Jurkat, Clone E6-1 (cell line): Measurements from ENCODE around the gene RAPGEF3.

ENCODE experiments used
- DNase-seq: peaks from one replicate; pipeline ENCODE4 v3.0.0-alpha.2; 2011; ENCODE audit warnings: low read depth, low spot score
- H3K4me3 ChIP-seq: 2 replicates; pipeline ENCODE4 v1.5.1; 2011; ENCODE audit warnings: mild to moderate bottlenecking, low read length, control low read depth, moderate library complexity

Gene RAPGEF3

DNA sequence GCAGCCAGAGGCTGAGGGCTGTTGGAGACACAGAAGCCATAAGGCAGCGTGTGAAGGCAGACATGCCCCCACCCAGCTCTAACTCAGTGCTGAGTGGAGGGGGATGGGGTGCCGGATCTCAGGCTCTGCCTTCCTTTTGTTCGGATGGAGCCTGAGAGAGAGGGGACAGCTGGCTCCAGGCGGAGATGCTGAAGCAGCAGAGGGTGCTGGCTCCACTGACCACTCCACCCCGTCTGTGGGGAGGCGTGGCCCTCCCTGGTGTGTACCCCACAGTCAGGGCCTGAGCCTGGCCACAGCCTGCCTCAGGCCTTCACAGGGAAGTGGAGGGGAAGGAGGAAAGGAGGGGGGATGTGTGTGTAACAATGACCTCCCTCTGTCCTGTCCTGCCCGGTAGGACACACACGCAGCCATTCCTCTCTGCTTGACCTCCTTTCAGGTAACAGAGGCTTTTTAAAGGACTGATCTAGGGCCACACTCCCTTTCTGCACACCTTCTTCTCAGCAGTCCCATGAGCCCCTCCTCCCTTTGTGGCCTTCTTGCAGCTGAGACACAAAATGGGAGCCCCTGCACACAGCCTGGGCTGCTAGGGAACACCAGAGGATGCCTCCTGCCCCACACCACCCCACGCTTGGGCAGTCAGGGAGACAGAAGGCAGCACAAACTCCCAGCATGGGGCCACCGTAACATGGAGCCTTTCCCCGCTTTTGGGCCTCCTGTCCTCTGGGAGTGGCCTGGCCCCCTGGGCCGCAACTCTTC lies 23.8 kb downstream of the RAPGEF3 start:
- H3K4me3 ChIP-seq, result no peak overlapping the region
- no peak for DNase-seq

DNA sequence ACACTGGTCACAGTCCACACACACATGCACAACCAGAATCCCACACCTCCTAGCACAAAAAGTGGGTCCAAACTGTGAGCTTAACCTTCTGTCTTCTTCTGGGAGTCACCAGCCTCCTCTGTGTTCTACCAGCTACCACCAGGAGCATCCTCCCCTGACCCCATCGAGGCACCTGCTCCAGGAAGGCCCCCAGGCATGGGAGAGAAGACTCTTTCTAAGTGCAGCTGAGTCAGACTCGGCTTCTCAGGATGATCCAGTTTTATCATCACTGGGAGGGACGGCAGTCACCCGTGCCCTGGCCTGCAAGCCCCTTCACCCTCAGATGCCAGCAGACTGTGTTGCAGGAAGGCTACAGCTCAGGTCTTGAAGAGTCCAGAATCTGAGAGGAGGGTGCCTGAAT lies 25.5 kb downstream of the RAPGEF3 start:
- no peak for DNase-seq
- no peak overlapping the region for H3K4me3 ChIP-seq

DNA sequence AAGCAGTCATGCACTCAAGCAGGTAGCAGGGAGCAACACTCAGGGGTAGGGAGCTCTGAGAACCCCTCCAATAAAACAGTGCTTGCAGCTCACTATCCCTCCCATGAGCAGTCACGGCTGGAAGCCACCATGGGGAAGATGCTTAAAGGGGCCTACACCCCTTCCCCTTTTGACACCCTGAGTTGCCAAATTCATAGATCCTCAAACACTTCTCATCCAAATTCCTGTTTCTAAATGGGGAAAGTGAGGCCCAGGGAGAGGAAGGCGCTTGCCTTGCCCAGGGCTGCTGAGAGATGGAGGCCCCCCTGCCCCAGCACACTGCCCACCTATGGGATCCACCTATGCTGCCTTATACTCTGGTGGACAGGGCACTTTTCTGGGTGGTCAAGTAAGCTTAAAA lies 26.2 kb downstream of the RAPGEF3 start:
- H3K4me3 ChIP-seq, result no peak overlapping the region
- DNase-seq, result no peak

DNA sequence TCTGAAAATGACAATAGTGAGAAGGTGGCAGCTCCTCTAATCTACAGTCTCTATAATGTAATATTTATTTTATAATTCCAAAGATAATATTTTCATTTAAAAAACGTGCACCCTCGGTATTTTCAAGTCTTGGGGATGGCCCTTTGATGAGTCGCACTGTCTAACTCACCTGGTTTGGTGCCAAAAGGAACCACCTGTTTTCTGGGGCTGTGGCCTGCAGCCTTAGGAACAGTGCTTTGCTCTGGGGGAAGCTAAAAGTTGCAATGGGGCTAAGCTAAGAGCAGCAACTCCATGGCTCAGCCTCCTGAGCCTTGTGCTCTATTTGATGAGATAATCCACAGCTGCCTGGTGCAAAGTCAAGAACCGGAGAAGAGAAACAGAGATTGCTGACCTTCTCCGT lies 27.0 kb downstream of the RAPGEF3 start:
- no peak overlapping the region for H3K4me3 ChIP-seq
- no peak for DNase-seq

DNA sequence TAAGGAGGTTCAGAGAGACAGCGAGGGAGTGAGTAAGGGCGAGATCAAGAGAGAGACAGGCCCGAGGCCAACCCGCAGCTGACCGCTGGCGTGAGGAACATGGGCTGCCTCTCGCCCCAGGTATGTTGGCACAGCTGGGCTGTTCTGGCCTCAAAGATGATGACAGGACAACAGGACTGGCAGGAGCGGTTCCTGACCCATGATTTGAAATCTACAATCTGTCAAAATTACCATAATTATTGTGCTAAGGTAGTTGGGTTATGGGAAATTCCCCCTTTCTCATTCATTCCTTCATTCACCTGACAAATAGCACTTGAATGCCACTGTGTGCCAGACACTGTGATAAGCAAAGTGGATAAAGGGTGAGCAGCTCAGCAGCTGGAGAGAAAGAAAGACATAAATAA lies 28.3 kb downstream of the RAPGEF3 start:
- no peak overlapping the region for H3K4me3 ChIP-seq
- DNase-seq, result no peak

DNA sequence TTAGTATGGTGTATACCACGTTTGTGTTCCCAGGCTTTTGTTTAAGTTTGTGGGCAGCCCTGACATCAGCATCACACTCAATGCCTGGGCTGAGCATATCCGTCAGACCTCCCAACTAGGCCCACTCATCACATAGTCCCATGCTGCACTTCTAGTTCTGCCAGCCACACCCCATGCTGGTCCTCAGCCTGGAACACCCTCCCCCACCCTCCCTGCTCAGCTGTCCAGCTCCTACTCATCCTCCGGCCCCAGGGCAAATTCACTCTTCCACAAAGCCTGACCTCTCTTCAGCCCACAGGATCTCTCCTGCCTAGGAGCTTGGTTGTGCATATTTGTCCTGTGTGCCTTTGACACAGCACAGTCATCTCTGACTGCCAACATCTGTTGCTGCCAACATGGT lies 29.4 kb downstream of the RAPGEF3 start:
- no peak for DNase-seq
- no peak overlapping the region for H3K4me3 ChIP-seq

DNA sequence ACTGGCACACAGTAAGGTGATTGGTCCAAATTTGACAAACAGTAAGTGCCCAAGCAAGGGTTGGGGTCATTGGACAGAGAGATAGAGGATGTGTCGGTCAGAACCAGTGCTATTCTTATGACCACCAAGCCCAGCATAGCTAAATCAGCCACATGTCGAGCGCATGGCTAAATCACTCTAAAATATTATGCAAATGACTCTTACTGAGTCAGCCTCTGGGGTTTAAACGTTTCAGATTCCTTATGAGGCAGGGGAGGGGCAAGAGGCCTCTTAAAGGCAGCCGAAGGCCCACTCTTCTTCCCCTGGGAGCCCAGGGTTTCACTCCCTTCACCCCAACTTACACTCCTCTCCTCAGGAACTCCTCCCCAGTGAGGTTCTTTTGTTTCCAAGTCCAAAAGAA lies 32.8 kb downstream of the RAPGEF3 start:
- no peak overlapping the region for H3K4me3 ChIP-seq
- no peak for DNase-seq

DNA sequence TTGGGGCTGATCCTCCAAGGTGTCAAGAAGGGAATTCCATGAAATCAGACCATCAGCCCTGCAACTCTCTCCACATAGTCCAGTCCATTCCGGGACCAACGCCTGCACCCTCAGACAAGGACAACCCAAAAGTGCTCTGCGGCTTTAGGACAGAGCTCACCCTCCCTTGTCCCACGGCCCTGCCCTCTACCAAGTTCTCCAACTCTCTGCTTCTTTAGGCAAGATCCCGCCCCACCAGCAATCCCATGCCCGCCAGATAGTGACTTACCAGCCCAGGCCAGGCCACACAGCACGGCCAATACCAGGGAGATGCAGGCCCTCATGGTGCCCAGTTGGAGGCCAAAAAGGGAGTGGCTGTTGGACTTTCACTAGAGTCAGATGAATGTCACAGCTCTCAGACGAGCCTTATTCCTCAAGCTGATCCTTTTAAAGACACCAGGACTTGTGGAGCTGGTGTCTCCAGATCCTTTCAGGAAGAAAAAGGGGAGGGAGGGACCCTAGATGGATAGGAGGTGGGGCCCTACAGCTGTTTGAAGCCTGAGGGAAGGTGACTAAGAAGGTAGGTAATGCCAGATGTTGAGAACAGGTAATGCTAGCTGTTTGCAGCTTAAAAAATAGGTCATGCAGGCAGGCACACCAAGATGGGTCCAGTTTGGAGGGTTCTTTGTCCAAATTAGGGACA lies 33.4 kb downstream of the RAPGEF3 start, which contains the start of gene ENDOU:
Gene ENDOU (minus strand): TSS at position 400 of the 682 bp plus-strand sequence. CDS start 77 bp downstream, at position 323.
- no peak for DNase-seq

DNA sequence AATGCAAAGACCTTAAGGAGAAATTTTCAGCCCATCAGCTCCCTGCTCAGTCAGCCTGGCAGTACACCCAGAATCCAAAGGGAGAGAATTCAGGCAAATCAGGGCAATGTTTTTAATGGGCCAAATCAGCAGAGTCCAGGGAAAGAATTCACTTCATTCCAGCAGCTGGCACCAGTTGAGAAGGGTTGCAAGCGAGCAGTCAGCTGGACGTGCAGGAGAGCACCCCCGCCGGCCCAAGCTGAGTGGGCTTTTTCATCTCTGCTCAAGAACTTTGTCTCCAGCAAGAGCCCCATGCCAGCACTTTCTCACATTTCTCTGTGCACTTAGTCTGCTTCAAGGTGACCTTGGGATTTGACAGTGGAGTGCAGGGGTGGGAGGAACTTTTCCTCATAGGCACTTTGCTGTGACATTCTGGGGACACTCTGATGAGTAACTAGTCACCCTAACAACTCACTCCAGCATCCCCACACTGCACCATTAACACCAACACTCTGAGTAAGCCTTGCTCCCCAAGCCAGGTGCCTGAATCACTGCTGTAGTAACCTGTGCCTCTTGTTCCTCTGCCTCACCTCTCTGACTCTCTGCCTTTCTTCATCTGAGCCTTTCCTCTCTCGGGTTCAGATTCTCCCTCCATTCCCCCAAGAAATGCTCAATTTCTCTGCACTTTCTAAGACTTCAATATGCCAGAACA lies 35.6 kb downstream of the RAPGEF3 start:
- DNase-seq, result no peak
- no peak overlapping the region for H3K4me3 ChIP-seq

More for the DNA sequence above, 33.4 kb downstream of the RAPGEF3 start, which contains the start of gene ENDOU:
- no peak within 1 kb of the TSS for H3K4me3 ChIP-seq

DNA sequence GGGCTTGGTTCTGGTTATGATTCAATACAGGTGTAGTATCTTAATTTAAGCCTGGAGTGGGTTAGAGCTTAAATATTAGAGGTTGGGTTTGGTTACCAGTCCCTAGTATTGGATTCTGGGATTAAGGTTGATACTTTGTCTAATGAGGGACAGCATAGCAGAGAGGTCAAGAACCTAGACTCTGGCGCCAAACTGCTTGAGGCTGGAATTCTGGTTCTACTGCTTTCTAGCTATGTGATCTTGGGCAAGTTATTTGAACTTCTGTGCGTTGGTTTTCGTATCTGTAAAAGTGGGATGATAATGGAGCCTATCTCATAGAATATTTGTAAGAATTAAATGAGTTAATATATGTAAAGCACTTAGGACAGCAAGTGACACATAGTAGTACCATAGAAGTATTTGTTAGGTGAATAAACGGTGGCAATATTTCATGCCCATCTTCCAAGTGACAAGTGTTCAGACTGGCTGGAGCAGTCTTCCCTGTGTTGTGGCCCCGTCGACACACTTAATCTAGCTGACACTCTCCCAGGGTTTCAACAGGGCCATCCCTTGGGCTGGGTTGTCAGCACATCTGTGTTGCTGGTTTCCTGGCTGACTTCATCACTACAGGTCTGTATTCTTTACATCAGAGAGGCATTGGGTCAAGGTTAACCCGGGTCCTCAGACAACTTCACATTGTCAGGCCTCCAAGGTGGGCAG lies 36.4 kb downstream of the RAPGEF3 start:
- no peak overlapping the region for H3K4me3 ChIP-seq
- DNase-seq, result no peak

DNA sequence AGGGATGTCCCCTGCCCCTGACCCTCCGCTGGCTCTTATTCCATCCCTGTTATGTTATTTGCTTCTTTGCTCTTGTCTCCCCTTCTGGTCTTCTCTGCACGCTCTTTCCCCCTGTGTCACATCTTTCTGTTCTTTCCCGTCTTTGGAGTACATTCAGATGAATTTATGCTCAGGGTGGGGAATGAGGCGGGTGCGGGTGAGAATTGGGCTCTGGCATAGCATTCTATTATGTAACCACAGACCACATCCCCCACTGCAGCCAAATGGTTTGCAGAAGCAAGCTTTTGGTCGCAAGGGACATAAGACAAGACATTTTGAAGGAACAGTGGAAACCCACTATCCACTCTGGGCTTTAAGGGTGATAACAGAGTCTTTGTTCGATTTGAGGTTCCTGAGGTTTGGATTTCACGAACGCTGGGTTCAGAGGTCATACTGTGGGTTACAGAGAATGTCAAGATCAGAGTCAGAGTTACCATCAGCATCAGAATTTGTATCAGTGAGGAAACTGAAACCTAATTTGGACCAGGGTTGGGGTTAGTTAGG lies 37.2 kb downstream of the RAPGEF3 start:
- DNase-seq, result peak; percentile 52
- no peak overlapping the region for H3K4me3 ChIP-seq

DNA sequence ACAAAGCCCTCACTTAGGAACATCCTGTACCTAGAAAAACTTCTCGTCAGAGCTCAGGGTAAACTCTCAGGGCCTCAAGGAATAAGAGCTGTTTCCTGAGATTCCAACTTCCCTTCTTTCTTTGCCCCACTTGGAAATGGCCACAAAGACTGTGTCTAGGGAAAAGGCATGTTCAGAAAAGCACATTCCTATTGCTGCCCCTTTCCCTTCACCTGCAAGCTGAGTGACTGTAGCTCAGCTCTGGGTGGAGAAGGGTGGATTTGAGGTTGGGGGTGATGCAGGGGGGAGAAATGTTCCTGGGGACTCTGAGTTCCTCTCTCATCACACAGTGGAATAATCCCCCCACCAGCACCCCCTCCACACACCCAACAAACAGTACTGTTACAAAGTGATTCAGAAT lies 40.1 kb downstream of the RAPGEF3 start:
- H3K4me3 ChIP-seq, result no peak overlapping the region
- DNase-seq, result no peak

DNA sequence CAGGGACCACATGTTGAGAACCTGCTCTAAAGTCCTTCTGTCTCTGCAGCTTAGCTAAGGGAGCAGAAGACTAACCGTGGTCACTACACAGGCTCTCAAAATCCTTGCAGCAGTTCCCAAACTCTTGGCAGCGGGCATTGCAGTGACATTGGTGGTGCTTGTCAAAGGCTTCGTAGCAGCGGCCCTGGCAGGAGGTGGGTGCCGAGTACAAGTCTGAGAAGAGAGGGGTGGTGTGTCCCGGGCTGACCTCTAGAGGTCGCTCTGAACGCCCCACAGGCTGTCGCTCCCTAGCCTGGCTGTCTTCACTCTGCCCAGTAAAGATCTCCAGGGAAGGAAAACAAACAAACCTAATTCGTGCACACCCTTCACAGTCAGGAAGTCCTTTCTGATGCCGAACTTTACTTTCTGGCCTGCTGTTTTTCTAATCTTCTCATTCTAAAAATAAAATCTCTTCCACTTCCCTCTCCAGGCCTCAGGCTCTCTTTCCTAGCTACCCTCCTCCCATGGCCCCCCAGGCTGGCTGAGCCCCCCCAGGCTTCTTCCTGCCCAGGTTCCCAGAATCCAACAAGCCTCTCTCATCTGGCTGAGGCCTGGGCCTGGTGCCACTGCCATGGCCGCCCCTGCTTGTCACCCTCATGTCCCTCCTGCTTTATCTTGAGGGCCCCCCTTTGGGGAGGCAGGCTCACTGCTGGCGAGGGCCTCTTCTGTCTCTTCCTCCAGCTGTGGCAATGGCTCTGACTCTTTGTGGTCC lies 41.1 kb downstream of the RAPGEF3 start:
- no peak overlapping the region for H3K4me3 ChIP-seq
- peak; percentile 51 for DNase-seq

DNA sequence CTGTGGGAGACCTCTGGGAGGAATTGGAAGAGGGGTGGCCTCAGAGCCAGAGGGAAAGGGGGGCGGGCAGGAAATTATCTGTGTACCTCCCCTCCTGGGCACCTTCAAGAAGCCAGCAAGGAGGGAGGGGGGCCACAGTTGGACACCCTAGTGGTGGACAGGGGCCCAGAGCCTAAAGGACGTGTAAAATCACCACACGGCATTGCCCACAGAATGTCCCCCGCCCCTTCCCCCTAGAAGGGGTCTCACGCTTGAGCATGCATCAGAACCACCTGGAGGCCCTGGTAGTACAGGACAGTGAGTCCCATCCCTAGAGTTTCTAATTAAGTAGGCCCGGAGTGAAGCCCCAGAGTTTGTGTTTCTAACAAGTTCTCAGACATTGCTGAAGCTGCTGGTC lies 41.6 kb downstream of the RAPGEF3 start:
- H3K4me3 ChIP-seq, result no peak overlapping the region
- DNase-seq, result no peak

DNA sequence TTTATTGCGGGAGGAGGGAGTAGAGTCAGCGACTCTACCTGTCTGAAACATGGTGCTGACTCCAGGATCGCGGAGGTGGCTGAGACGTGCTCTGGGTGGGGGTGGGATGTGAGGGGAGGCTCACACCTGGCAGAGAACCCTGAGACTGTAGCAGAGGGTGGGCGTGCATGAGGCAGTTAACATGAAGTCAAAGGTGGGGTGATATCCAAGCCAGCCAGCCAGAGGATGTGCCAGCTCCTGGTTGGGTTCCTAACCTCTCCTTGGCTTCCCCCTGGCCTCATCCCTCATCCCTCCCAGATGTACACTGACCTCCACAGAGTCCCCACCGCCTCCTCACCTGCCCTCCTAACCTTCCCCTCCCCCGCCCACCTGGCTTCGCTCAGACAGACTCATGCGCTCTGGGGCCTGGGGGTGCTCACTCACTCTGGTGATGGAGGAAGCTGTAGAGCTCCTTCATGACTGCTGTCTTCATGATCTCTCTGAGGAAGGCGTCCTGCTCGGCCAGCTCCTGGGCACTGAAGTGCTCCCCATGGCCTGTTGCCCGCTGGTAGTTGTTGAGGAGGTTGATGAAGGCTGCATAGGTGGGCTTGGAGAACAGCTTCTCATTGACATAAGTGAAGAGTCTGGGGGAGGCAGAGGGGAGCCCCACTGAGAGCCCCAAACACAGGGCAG lies 42.7 kb downstream of the RAPGEF3 start:
- H3K4me3 ChIP-seq, result no peak overlapping the region
- DNase-seq, result no peak

DNA sequence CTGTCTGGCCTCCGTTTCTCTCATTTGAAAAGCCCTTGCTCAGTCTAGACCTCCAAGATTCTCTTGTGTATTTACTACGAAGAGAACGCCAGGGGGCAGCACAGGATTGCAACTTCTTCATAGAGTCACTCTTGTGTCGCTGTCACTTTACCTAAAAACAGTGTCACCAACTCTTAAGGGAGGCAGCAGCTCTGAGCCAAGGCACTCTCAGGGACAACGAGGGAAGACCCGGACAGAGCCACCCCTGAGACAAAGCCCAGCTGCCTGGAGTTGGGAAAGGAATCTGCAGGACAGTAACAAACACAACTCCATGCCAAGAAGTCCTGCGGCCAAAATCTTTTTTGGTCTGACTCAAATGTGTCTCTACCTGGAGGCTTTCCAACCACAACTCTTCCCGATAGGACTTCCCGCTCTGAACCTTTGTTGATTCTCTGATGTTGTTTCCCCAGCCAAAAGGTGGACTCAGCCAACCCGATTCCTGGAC lies 43.2 kb downstream of the RAPGEF3 start:
- no peak overlapping the region for H3K4me3 ChIP-seq
- peak; percentile 86 for DNase-seq

DNA sequence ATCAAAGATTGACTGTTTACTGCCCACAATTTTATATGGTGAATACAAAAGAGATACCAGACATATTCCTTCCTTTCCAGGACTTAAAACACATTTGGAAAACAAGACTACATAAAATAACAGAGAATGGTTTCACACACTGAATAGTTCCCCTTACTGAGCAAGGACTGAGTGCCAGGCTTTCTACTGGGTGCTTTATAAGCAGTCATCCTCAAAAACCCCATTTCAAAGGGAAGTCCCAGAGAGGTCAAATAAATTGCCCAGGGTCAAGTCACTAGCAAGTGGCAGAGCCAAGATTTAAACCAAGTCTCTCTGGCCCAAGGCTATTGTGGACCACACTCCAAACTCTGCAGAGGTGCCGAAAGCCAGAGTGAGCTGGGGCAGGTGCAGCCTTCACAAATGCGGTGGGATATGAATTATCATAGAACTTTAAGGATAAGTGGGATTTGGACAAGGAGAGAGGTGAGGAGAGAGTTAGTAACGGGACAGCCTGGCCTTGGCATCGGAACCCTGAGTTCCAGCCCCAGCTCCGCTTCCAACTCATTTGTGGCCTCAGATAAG lies 43.8 kb downstream of the RAPGEF3 start:
- H3K4me3 ChIP-seq, result no peak overlapping the region
- DNase-seq, result no peak

DNA sequence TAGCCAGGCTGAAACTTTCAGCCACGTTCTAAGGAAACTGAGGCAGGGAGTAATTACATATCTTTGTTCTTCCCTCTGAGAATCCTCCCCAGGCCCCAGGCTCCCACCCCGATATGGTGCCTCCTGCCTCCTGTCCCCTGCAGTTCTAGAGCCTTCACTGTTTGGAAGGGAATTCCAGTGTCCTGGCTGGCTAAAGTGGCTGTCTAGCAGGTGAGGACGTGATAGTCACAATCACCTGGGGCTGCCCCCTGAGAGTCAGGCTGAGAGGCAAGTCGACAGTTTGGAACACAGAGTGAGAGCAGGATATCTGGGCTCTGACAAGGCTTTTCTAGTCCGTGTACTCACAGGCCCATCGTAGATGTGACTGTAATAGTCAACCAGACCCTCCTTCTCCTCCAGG lies 46.5 kb downstream of the RAPGEF3 start:
- no peak overlapping the region for H3K4me3 ChIP-seq
- no peak for DNase-seq
